ENCODE results near the gene LACRT. TPM values are rescaled to one million over a fixed set of nuclear protein-coding genes. Genes with fewer than 3 reads are reported as not detected.

Gene LACRT
- total and polyA plus RNA-seq, 2 of the 8 experiments (the other 6 are each of a cell fraction or from before 2014, with no cell fraction given), result not detected

GRCh38 chr12:54678131-54678530, 43.4 kb upstream of the LACRT start:
- CTCF ChIA-PET (ENCODE audit: partially characterized antibody), result interaction anchor here (0.8 to 7.4 kb wide), 3 partner anchors 12 to 73 kb away, joined by 4 to 88 read pairs (median 13); no protein-coding TSS in a partner anchor
- no peak overlapping the region for H3K27ac ChIP-seq (ENCODE audit: low read depth, low read length)
- H3K79me1 ChIP-seq (ENCODE audit: low read depth, low read length), result no peaks in the 10 kb centered on the region
- no peak overlapping the region for H2BK15ac ChIP-seq (ENCODE audit: low read length)
- DNase-seq (ENCODE audit: low read depth in 1 of 2, low spot score in 2 of 2) (no peak), FAIRE-seq (no peak)
- H3K27me3 ChIP-seq (replicated peaks in 1 of 4; ENCODE audit: control insufficient read depth in 3 of 4, extremely low read depth in 1 of 4, insufficient read depth in 3 of 4, low read length in 3 of 4), result no peaks in the 10 kb centered on the region
- H3K4me2 ChIP-seq (ENCODE audit: insufficient read depth in 1 of 2, low read depth in 2 of 2, low read length in 2 of 2), result no peak overlapping the region
- no peak overlapping the region for H2BK5ac ChIP-seq (ENCODE audit: low read depth, low read length)
- no peak overlapping the region for H3K4me3 ChIP-seq (ENCODE audit: extremely low read depth in 1 of 4, insufficient read depth in 2 of 4, low read depth in 3 of 4, low read length in 4 of 4)
- H3K14ac ChIP-seq (ENCODE audit: insufficient read length), result no peak overlapping the region
- peaks cover 3 to 11% (median 7%) of the 10 kb centered on the region in 4 experiments; a peak in 5 of 7 replicates for H3K4me1 ChIP-seq (replicated peaks in 1 of 4; ENCODE audit: control insufficient read depth in 3 of 4, insufficient read depth in 4 of 4, low read length in 3 of 4)
- H2AFZ ChIP-seq (ENCODE audit: low read length), result no peak overlapping the region
- no peak overlapping the region for H3K9ac ChIP-seq (replicated peaks in 1 of 4; ENCODE audit: extremely low read depth in 1 of 4, low read depth in 3 of 4, low read length in 3 of 4)
- H3K23me2 ChIP-seq (ENCODE audit: low read depth, low read length), result peaks cover 2% of the 10 kb centered on the region; the same call in 1 of the 2 replicates
- H2AK5ac ChIP-seq (ENCODE audit: low read depth, low read length), result 0 out of 2 replicates have a peak overlapping the region, but pooled peaks have one; percentile 47
- H4K91ac ChIP-seq (replicated peaks; ENCODE audit: insufficient read length, low read length), result peak overlapping the region; percentile 44
- 0 out of 2 replicates have a peak overlapping the region, but pooled peaks have one; percentile 44 for H2BK12ac ChIP-seq (ENCODE audit: low read depth, low read length)
- H3K56ac ChIP-seq (replicated peaks; ENCODE audit: insufficient read length, low read depth, low read length), result no peak overlapping the region
- no peaks in the 10 kb centered on the region for H3K36me3 ChIP-seq (ENCODE audit: control insufficient read depth in 2 of 4, insufficient read depth in 4 of 4, low read length in 3 of 4)
- H4K5ac ChIP-seq (ENCODE audit: insufficient read length, low read depth, low read length), result no peak overlapping the region
- H3K79me2 ChIP-seq (ENCODE audit: control insufficient read depth in 1 of 2, insufficient read depth in 2 of 2, low read length in 2 of 2), result no peaks in the 10 kb centered on the region
- peak overlapping the region; percentile 64; the same call in 1 of the 2 replicates for H2BK20ac ChIP-seq (ENCODE audit: low read length)
- no peaks in the 10 kb centered on the region for H3K9me3 ChIP-seq (ENCODE audit: insufficient read depth in 2 of 2, low read depth in 1 of 2, low read length in 1 of 2)
- H3K23ac ChIP-seq (ENCODE audit: insufficient read length), result no peak overlapping the region
- peak overlapping the region; percentile 58 for H2BK120ac ChIP-seq (replicated peaks; ENCODE audit: low read depth, low read length)
- no peak overlapping the region for H3K4ac ChIP-seq (replicated peaks; ENCODE audit: insufficient read length, low read depth, low read length)
- no peak overlapping the region for H3K18ac ChIP-seq (ENCODE audit: extremely low read depth, low read length)
- H4K8ac ChIP-seq (ENCODE audit: extremely low read depth, insufficient read depth, low read length), result no peak overlapping the region
- no peaks in the 10 kb centered on the region for H4K20me1 ChIP-seq (replicated peaks in 1 of 2; ENCODE audit: control insufficient read depth in 1 of 2, insufficient read depth in 2 of 2, low read length in 2 of 2)
- WGBS, 2 experiments (ENCODE audit: extremely low coverage in 1 of 2, insufficient coverage in 1 of 2, insufficient read length in 1 of 2, insufficient replicate concordance in 2 of 2, low coverage in 1 of 2, low lambda C conversion rate in 2 of 2, missing lambda C conversion rate in 1 of 2), result 79% methylated on average over 5 of the region's 5 CpGs; no CpG with 5 or more reads in 1 of the 2 experiments
- POLR2A ChIA-PET (ENCODE audit: partially characterized antibody), result no interaction called here
- no peak for TF ChIP-seq SUZ12 (IDR thresholded peaks at IDR 0.05; ENCODE audit: low read length)
- no peak for TF ChIP-seq CHD2 (IDR thresholded peaks at IDR 0.05; ENCODE audit: low read length)
- TF ChIP-seq SP2 (IDR thresholded peaks at IDR 0.05; ENCODE audit: low read length), result no peak
- TF ChIP-seq RBBP5 (IDR thresholded peaks at IDR 0.05; ENCODE audit: borderline replicate concordance, low read depth, low read length), result no peak
- TF ChIP-seq BCL11A (IDR thresholded peaks at IDR 0.05; ENCODE audit: low read depth in 2 of 2, low read length in 2 of 2), result no peak
- TF ChIP-seq YY1 (IDR thresholded peaks at IDR 0.05; ENCODE audit: low read depth, low read length), result no peak
- no peak for TF ChIP-seq KDM4A (IDR thresholded peaks at IDR 0.05; ENCODE audit: low read depth, low read length, severe bottlenecking)
- no peak for TF ChIP-seq CHD1 (IDR thresholded peaks at IDR 0.05; ENCODE audit: low read depth, low read length)
- no peak for TF ChIP-seq ATF2 (IDR thresholded peaks at IDR 0.05; ENCODE audit: low read length)
- no peak for TF ChIP-seq EGR1 (IDR thresholded peaks at IDR 0.05; ENCODE audit: borderline replicate concordance, low read depth, low read length)
- no peak for TF ChIP-seq BACH1 (IDR thresholded peaks at IDR 0.05; ENCODE audit: low read length)
- no peak for TF ChIP-seq GABPA (IDR thresholded peaks at IDR 0.05; ENCODE audit: borderline replicate concordance, insufficient read depth, low read length)
- no peak for TF ChIP-seq POLR2AphosphoS5 (IDR thresholded peaks at IDR 0.05; ENCODE audit: low read depth, low read length)

Data from H1 (cell line).